ENCODE results near the gene SNAPIN. TPM values are rescaled to one million over a fixed set of nuclear protein-coding genes. Genes with fewer than 3 reads are reported as not detected.
A peak's percentile ranks its signal among the peaks of the same experiment; 100 is the strongest.

SNAPIN gene
- total and polyA plus RNA-seq, 9 of the 15 experiments (the other 6 are each of a cell fraction or from before 2014, with no cell fraction given): 11.2 to 43.9 (median 32.3) TPM

- no peak for TF ChIP-seq HMG20B (CRISPR knock-in tag; IDR thresholded peaks at IDR 0.05)
- TF ChIP-seq MAFG (tag; conservative IDR thresholded peaks at IDR 0.05): no peak
- no peak for TF ChIP-seq ZNF311 (CRISPR knock-in tag; IDR thresholded peaks at IDR 0.05)
- no peak for TF ChIP-seq FOXJ3 (CRISPR knock-in tag; IDR thresholded peaks at IDR 0.05)
- TF ChIP-seq RFX7 (CRISPR knock-in tag; IDR thresholded peaks at IDR 0.05): no peak
- peak; percentile 15; the same call in 1 of the 2 replicates for TF ChIP-seq SPI1 (IDR thresholded peaks at IDR 0.05; ENCODE audit: borderline replicate concordance, low read depth, low read length)
- no peak for TF ChIP-seq ZKSCAN8 (CRISPR knock-in tag; IDR thresholded peaks at IDR 0.05)
- no peak; a peak in 1 of 4 replicates for TF ChIP-seq RAD21 (CRISPR knock-in tag; conservative IDR thresholded peaks at IDR 0.05 in 1 of 2, IDR thresholded peaks at IDR 0.05 in 1 of 2)
- no peak for TF ChIP-seq ZNF766 (CRISPR knock-in tag; conservative IDR thresholded peaks at IDR 0.05)
- peak; percentile 77; the same call in 1 of the 2 replicates for TF ChIP-seq POLR2AphosphoS2 (IDR thresholded peaks at IDR 0.05; ENCODE audit: low read length)
- TF ChIP-seq TSHZ1 (CRISPR knock-in tag; IDR thresholded peaks at IDR 0.05): no peak
- no peak for TF ChIP-seq DNMT1 (IDR thresholded peaks at IDR 0.05)
- TF ChIP-seq NUFIP1 (IDR thresholded peaks at IDR 0.05; ENCODE audit: partially characterized antibody): peak; percentile 84
- no peak for TF ChIP-seq ZNF436 (CRISPR knock-in tag; IDR thresholded peaks at IDR 0.05)
- TF ChIP-seq ELK1 (CRISPR knock-in tag; IDR thresholded peaks at IDR 0.05): no peak
- TF ChIP-seq USF2 (CRISPR knock-in tag; IDR thresholded peaks at IDR 0.05): no peak
- TF ChIP-seq ZNF57 (CRISPR knock-in tag; IDR thresholded peaks at IDR 0.05): no peak
- peak; percentile 79 for TF ChIP-seq MTA1 (IDR thresholded peaks at IDR 0.05; ENCODE audit: borderline replicate concordance)
- peak; percentile 91 for TF ChIP-seq NEUROD1 (IDR thresholded peaks at IDR 0.05; ENCODE audit: borderline replicate concordance, low read depth, low read length, partially characterized antibody)
- 0 out of 2 replicates have a peak, but pooled peaks have one; percentile 51 for TF ChIP-seq SOX6 (IDR thresholded peaks at IDR 0.05)
- no peak for TF ChIP-seq CEBPB (tag; IDR thresholded peaks at IDR 0.05)
- TF ChIP-seq TFE3 (CRISPR knock-in tag; IDR thresholded peaks at IDR 0.05): no peak
- TF ChIP-seq CBFA2T3 (IDR thresholded peaks at IDR 0.05): no peak
These were observed 12.5 kb downstream of the SNAPIN start, which contains the start of gene ILF2 (continued) for GRCh38 chr1:153670859-153671627.

Measured in K562 (cell line).